GM12878 (cell line): ENCODE data around the gene PCYT1B. TPM values are rescaled to one million over a fixed set of nuclear protein-coding genes. Genes with fewer than 3 reads are reported as not detected.

Source experiments
- BCL3 ChIP-seq: IDR thresholded peaks from 2 replicates; pipeline ENCODE4 v1.6.1; 2011; ENCODE audit warnings: borderline replicate concordance, low read depth, mild to moderate bottlenecking, moderate library complexity, low read length; ENCODE audit not compliant: insufficient read depth, poor library complexity, severe bottlenecking
- CREB1 ChIP-seq: IDR thresholded peaks from 2 replicates; pipeline ENCODE4 v1.6.1; 2012; ENCODE audit warnings: low read depth, mild to moderate bottlenecking, inconsistent platforms
- IRF4 ChIP-seq: IDR thresholded peaks from 2 replicates; pipeline ENCODE4 v1.6.1; 2011; ENCODE audit warnings: low read depth, low read length
- NFIC ChIP-seq: IDR thresholded peaks from 2 replicates; pipeline ENCODE4 v1.6.1; 2012; ENCODE audit warnings: low read depth, mild to moderate bottlenecking, inconsistent platforms, low read length, moderate library complexity
- NFYA ChIP-seq: IDR thresholded peaks from 2 replicates; pipeline ENCODE4 v1.6.1; 2011; ENCODE audit warnings: low read depth, mild to moderate bottlenecking, low read length, improper control_type of control experiment, borderline replicate concordance
- PRDM15 ChIP-seq: fragments of 450-650 bp; formaldehyde crosslinking; IDR thresholded peaks from 2 replicates; pipeline ENCODE4 v1.4.0; 2020; ENCODE audit warnings: mild to moderate bottlenecking, moderate library complexity
- RCOR1 ChIP-seq: conservative IDR thresholded peaks from 2 replicates; pipeline ENCODE4 v1.6.1; 2012; ENCODE audit warnings: low read depth, low read length, improper control_type of control experiment
- polyA plus RNA-seq, 11 experiments: library from polyadenylated mRNA; depleted of rRNA in 4 of 11; unstranded in 6 of 11; stranded (reverse) in 5 of 11; fragments of >200 nt; fragmentation: Nextera tagmentation in 4 of 11; fragmentation: Illumina TruSeq in 1 of 11; extraction: Ambion mirVana in 4 of 11; extraction: Trizol in 1 of 11; gene quantifications; 1 replicate in 1 of 11; 2 replicates in 10 of 11; pipeline versions ENCODE4 v1.2.1 to v1.2.3, GENCODE V29; 2011 to 2016; ENCODE audit warnings: inconsistent platforms in 2 of 11, missing spikeins in 2 of 11, low read depth in 1 of 11
- small RNA-seq: library from RNA; depleted of rRNA; stranded (forward); fragments of <200 nt; gene quantifications from one replicate; pipeline ENCODE3, GENCODE V24; 2014
- total RNA-seq, 4 experiments: library from RNA; depleted of rRNA in 3 of 4; stranded (reverse); fragments of >200 nt in 3 of 4; fragmentation: Illumina TruSeq in 1 of 4; extraction: Trizol in 1 of 4; gene quantifications; 2 replicates each; pipeline versions ENCODE4 v1.2.1 to v1.2.3, GENCODE V29; 2013 to 2021

PCYT1B gene
- total and polyA plus RNA-seq, 10 of the 15 experiments (the other 5 are each of a cell fraction or from before 2014, with no cell fraction given) = 0.10 TPM; not detected in 9

GRCh38 chrX:24508375-24508774, 138.8 kb downstream of the PCYT1B start (continued):
- TF ChIP-seq PRDM15 (CRISPR knock-in tag) (no peak), NFIC (no peak), IRF4 (no peak), NFYA (no peak), RCOR1 (no peak), CREB1 (no peak), BCL3 (no peak)

Small RNAs within 50 kb of the gene (small RNA-seq; reads per million reads assigned to genes)
- not detected for gene SNRPEP9

Other genes with a start within 250 kb of the PCYT1B start
- 21.9 and 24.8 TPM in 2 replicates for gene PDK3, start 182.1 kb downstream of the PCYT1B start, total RNA-seq (2014; rRNA removed)
- gene PDK3, start 182.1 kb downstream of the PCYT1B start, total RNA-seq (2014; rRNA removed; fragmentation: Illumina TruSeq; extraction: Trizol) = 22.0 and 22.7 TPM in 2 replicates
- 21.1 and 21.9 TPM in 2 replicates for gene PDK3, start 182.1 kb downstream of the PCYT1B start, total RNA-seq (2021)
- 54.6 and 70.5 TPM in 2 replicates for gene PDK3, start 182.1 kb downstream of the PCYT1B start, polyA plus RNA-seq (2011; rRNA removed)
- 20.4 and 23.8 TPM in 2 replicates for gene PDK3, start 182.1 kb downstream of the PCYT1B start, polyA plus RNA-seq (2014; fragmentation: Illumina TruSeq; extraction: Trizol)
- gene PDK3, start 182.1 kb downstream of the PCYT1B start, polyA plus RNA-seq (2014; fragmentation: Nextera tagmentation; extraction: Ambion mirVana) = 1 to 10 TPM; 4.2 to 6.4 TPM
- gene PDK3, start 182.1 kb downstream of the PCYT1B start, polyA plus RNA-seq (2014; rRNA removed) = 15.9 and 17.8 TPM in 2 replicates
- 10 to 100 TPM; 40.5 to 41.3 TPM for gene PDK3, start 182.1 kb downstream of the PCYT1B start, polyA plus RNA-seq (2016; fragmentation: Nextera tagmentation; extraction: Ambion mirVana)
- gene POLA1, start 46.6 kb upstream of the PCYT1B start, total RNA-seq (2014; rRNA removed) = 25.3 and 29.5 TPM in 2 replicates
- 34.7 and 36.8 TPM in 2 replicates for gene POLA1, start 46.6 kb upstream of the PCYT1B start, total RNA-seq (2014; rRNA removed; fragmentation: Illumina TruSeq; extraction: Trizol)
- 24.9 and 25.4 TPM in 2 replicates for gene POLA1, start 46.6 kb upstream of the PCYT1B start, total RNA-seq (2021)
- gene POLA1, start 46.6 kb upstream of the PCYT1B start, polyA plus RNA-seq (2011; rRNA removed) = 10.3 and 12.0 TPM in 2 replicates
- 26.3 and 29.7 TPM in 2 replicates for gene POLA1, start 46.6 kb upstream of the PCYT1B start, polyA plus RNA-seq (2014; fragmentation: Illumina TruSeq; extraction: Trizol)
- 1 to 10 TPM; 6.5 to 7.0 TPM for gene POLA1, start 46.6 kb upstream of the PCYT1B start, polyA plus RNA-seq (2014; fragmentation: Nextera tagmentation; extraction: Ambion mirVana)
- 12.6 and 15.2 TPM in 2 replicates for gene POLA1, start 46.6 kb upstream of the PCYT1B start, polyA plus RNA-seq (2014; rRNA removed)
- 10 to 100 TPM; 24.2 to 26.5 TPM for gene POLA1, start 46.6 kb upstream of the PCYT1B start, polyA plus RNA-seq (2016; fragmentation: Nextera tagmentation; extraction: Ambion mirVana)